Posterior vena cava (tissue), 2 donors: ENCODE data around the gene SRSF10. TPM values are rescaled to one million over a fixed set of nuclear protein-coding genes. Genes with fewer than 3 reads are reported as not detected.
"Not testable (repeated sequence)": the region's sequence is repeated elsewhere in the genome, so short reads cannot be mapped to it uniquely, and the experiment has no call there.

Source experiments
- DNase-seq: peaks from one replicate; pipeline ENCODE4 v3.0.0-alpha.2; 2020; ENCODE audit warnings: low spot score
- intact Hi-C, 2 donors: fragments of 100-400 bp; cut with DNase I; formaldehyde crosslinking; loops; one replicate each; pipeline versions ENCODE4 v1.14.1 to v1.14.2; 2022 to 2023
- total RNA-seq, 2 donors: library from RNA; stranded (reverse); fragmentation: NEBNext Ultra II Directional; extraction: Animal tissue kit (Norgen Biotek cat#: 25700); gene quantifications; one replicate each; pipeline ENCODE4 v1.2.1, GENCODE V29; 2021
- donor health status: DM: yes; HTN: yes; CAD: no.
- donor health status: DM: yes; HTN: yes; CAD: no.

Gene SRSF10
- total RNA-seq, 2 donors from 2014 or later = 74.1 to 77.4 TPM

- no peak for DNase-seq
- intact Hi-C loops = no loop called here
These were observed 23.3 kb upstream of the SRSF10 start for GRCh38 chr1:24003331-24003972.

GRCh38 chr1:24002695-24003094 is 22.6 kb upstream of the SRSF10 start:
- intact Hi-C loops = no loop called here

GRCh38 chr1:23999156-23999671 is 19.1 kb upstream of the SRSF10 start:
- DNase-seq = no peak
- intact Hi-C loops = loop anchor here in 1 of 2 donors (5.0 kb wide), 1 partner anchor 593 kb away; no protein-coding TSS in a partner anchor

More at GRCh38 chr1:24002695-24003094, 22.6 kb upstream of the SRSF10 start:
- DNase-seq = no peak

GRCh38 chr1:23997812-23998211 is 17.7 kb upstream of the SRSF10 start:
- DNase-seq = no peak
- intact Hi-C loops = loop anchor here in 1 of 2 donors (5.0 kb wide), 1 partner anchor 594 kb away; no protein-coding TSS in a partner anchor

- intact Hi-C loops = loop anchor here in 1 of 2 donors (5.0 kb wide), 1 partner anchor 596 kb away; no protein-coding TSS in a partner anchor
- DNase-seq = no peak
These were observed 16.6 kb upstream of the SRSF10 start for GRCh38 chr1:23996700-23997229.

GRCh38 chr1:23995431-23995837 is 15.3 kb upstream of the SRSF10 start:
- intact Hi-C loops = loop anchor here in 1 of 2 donors (5.0 kb wide), 1 partner anchor 597 kb away; no protein-coding TSS in a partner anchor
- DNase-seq = no peak

- DNase-seq, intact Hi-C loops: not testable (repeated sequence)
These were observed 11.9 kb upstream of the SRSF10 start for GRCh38 chr1:23992011-23992410.

- intact Hi-C loops = no loop called here
- no peak for DNase-seq
These were observed 9.1 kb upstream of the SRSF10 start for GRCh38 chr1:23989263-23989662.

- intact Hi-C loops, DNase-seq: not testable (repeated sequence)
These were observed 6.9 kb upstream of the SRSF10 start for GRCh38 chr1:23987038-23987437.

- no peak for DNase-seq
- intact Hi-C loops = no loop called here
These were observed 4.5 kb upstream of the SRSF10 start for GRCh38 chr1:23984417-23985186.

GRCh38 chr1:23980728-23981070 is 572 bp upstream of the SRSF10 start:
- DNase-seq = no peak
- intact Hi-C loops = no loop called here

- DNase-seq = no peak
- intact Hi-C loops = loop anchor here (5.0 to 10.0 kb wide), 3 partner anchors 43 to 1075 kb away; no protein-coding TSS in a partner anchor
These were observed 693 bp downstream of the SRSF10 start for GRCh38 chr1:23979387-23979880.

- intact Hi-C loops = loop anchor here (5.0 to 10.0 kb wide), 3 partner anchors 43 to 1076 kb away; no protein-coding TSS in a partner anchor
- no peak for DNase-seq
These were observed 1.3 kb downstream of the SRSF10 start for GRCh38 chr1:23978805-23979204.

- intact Hi-C loops = loop anchor here (5.0 to 10.0 kb wide), 3 partner anchors 44 to 1077 kb away; no protein-coding TSS in a partner anchor
- no peak for DNase-seq
These were observed 2.3 kb downstream of the SRSF10 start for GRCh38 chr1:23977854-23978191.

GRCh38 chr1:23977187-23977853 is 2.8 kb downstream of the SRSF10 start:
- no peak for DNase-seq
- intact Hi-C loops = loop anchor here (5.0 to 10.0 kb wide), 3 partner anchors 45 to 1077 kb away; no protein-coding TSS in a partner anchor

- DNase-seq = no peak
These were observed 12.3 kb downstream of the SRSF10 start for GRCh38 chr1:23967871-23968270.

GRCh38 chr1:23966973-23967493 is 13.1 kb downstream of the SRSF10 start:
- intact Hi-C loops = no loop called here
- no peak for DNase-seq

More at GRCh38 chr1:23967871-23968270, 12.3 kb downstream of the SRSF10 start:
- intact Hi-C loops = no loop called here

- no peak for DNase-seq
- intact Hi-C loops = no loop called here
These were observed 15.1 kb downstream of the SRSF10 start for GRCh38 chr1:23964790-23965740.
